ENCODE results near the gene LARP4B. TPM values are rescaled to one million over a fixed set of nuclear protein-coding genes. Genes with fewer than 3 reads are reported as not detected.

The LARP4B gene
- total RNA-seq, 1 donor from 2014 or later = 33.1 TPM

DNA sequence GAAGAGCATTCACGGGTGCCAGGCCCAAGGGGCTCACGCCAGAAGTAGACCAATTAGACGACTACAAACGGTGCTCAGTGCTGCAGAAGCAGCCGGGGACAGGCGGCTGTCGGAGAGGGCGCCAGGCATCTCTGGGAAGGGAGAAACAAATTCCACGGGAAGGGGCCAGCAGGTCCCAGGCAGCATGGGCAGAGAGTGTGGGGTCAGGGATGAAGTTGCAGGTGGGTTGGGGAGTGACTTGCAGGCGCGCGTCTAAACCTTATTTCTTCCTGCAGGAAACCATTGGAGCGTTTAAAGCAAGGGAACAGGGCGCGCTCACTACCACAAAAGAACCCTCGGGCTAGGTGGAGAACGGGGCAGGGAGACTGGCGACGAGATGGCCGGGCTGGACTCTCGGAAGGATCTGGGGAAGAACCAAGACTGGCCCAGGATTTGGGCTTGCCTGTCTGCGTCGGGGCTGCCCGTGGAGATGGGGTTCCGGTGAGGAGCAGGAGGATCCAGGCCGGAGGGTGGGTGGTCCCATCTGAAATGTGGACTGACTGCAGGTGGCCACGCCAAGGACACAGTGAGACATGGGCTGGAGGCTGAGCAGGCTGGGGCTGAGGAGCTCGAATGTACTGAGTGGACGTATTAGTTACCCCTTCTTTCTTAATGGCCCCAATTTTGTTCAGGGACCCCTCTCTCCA lies 125.7 kb downstream of the LARP4B start:
- Histone ChIP-seq H3K4me3 (no peak overlapping the region), H3K27ac (no peak overlapping the region), H3K4me1 (no peaks in the 10 kb centered on the region), H3K9ac (no peak overlapping the region), H3F3A (ENCODE audit: low read depth) (peaks cover 4% of the 10 kb centered on the region), H2AFZ (replicated peaks) (no peak overlapping the region), H3K36me3 (no peaks in the 10 kb centered on the region), H4K20me1 (ENCODE audit: low read depth) (peaks cover 4% of the 10 kb centered on the region), H3K9me3 (ENCODE audit: low read depth) (no peaks in the 10 kb centered on the region), H3K4me2 (no peak overlapping the region), H3K27me3 (no peaks in the 10 kb centered on the region), H3K79me2 (ENCODE audit: low read depth) (no peaks in the 10 kb centered on the region)
- no peak for TF ChIP-seq EZH2 (IDR thresholded peaks at IDR 0.05)
- no peak for TF ChIP-seq EZH2phosphoT487 (IDR thresholded peaks at IDR 0.05)
- TF ChIP-seq CTCF (IDR thresholded peaks at IDR 0.05) = no peak
- Mint-ChIP-seq H3K36me3 (peaks cover 11% of the 10 kb centered on the region), H3K4me3 (no peak overlapping the region), H3K9me3 (no peaks in the 10 kb centered on the region), H3K27ac (peak overlapping the region; percentile 63), H3K4me1 (no peaks in the 10 kb centered on the region), H3K27me3 (ENCODE audit: insufficient read depth, low read depth) (peaks cover 5% of the 10 kb centered on the region)
- DNase-seq (ENCODE audit: low spot score) = no peak

- no peak overlapping the region for H3K4me3 Mint-ChIP-seq
- H3K9me3 Mint-ChIP-seq = peaks cover 6% of the 10 kb centered on the region
- H3K4me1 Mint-ChIP-seq = no peaks in the 10 kb centered on the region
- Histone ChIP-seq H3K9ac (no peak overlapping the region), H3K4me3 (no peak overlapping the region), H3K79me2 (ENCODE audit: low read depth) (no peaks in the 10 kb centered on the region), H3K27me3 (no peaks in the 10 kb centered on the region), H3F3A (ENCODE audit: low read depth) (no peaks in the 10 kb centered on the region), H3K27ac (no peak overlapping the region), H2AFZ (replicated peaks) (no peak overlapping the region), H3K4me2 (no peak overlapping the region), H3K36me3 (no peaks in the 10 kb centered on the region), H4K20me1 (ENCODE audit: low read depth) (peaks cover under 1% of the 10 kb centered on the region), H3K4me1 (no peaks in the 10 kb centered on the region), H3K9me3 (ENCODE audit: low read depth) (no peaks in the 10 kb centered on the region)
- no peak overlapping the region for H3K27ac Mint-ChIP-seq
- peaks cover 5% of the 10 kb centered on the region for H3K27me3 Mint-ChIP-seq (ENCODE audit: insufficient read depth, low read depth)
- no peak for TF ChIP-seq EZH2phosphoT487 (IDR thresholded peaks at IDR 0.05)
- TF ChIP-seq EZH2 (IDR thresholded peaks at IDR 0.05) = no peak
- no peak for TF ChIP-seq CTCF (IDR thresholded peaks at IDR 0.05)
- DNase-seq (ENCODE audit: low spot score) = no peak
- H3K36me3 Mint-ChIP-seq = peaks cover 13% of the 10 kb centered on the region
Measured at GRCh38 chr10:804787-805619, 126.5 kb downstream of the LARP4B start.

GRCh38 chr10:804191-804781 lies 127.2 kb downstream of the LARP4B start:
- Histone ChIP-seq H3K9ac (no peak overlapping the region), H3K4me1 (no peaks in the 10 kb centered on the region), H3K4me3 (no peak overlapping the region), H3K9me3 (ENCODE audit: low read depth) (peaks cover 3% of the 10 kb centered on the region), H3K4me2 (no peak overlapping the region), H3F3A (ENCODE audit: low read depth) (no peaks in the 10 kb centered on the region), H3K79me2 (ENCODE audit: low read depth) (no peaks in the 10 kb centered on the region), H2AFZ (replicated peaks) (no peak overlapping the region), H4K20me1 (ENCODE audit: low read depth) (no peaks in the 10 kb centered on the region), H3K36me3 (no peaks in the 10 kb centered on the region), H3K27me3 (no peaks in the 10 kb centered on the region), H3K27ac (no peak overlapping the region)
- no peak for DNase-seq (ENCODE audit: low spot score)
- H3K4me3 Mint-ChIP-seq = no peak overlapping the region
- no peaks in the 10 kb centered on the region for H3K4me1 Mint-ChIP-seq
- H3K36me3 Mint-ChIP-seq = peaks cover 16% of the 10 kb centered on the region
- peaks cover 11% of the 10 kb centered on the region for H3K9me3 Mint-ChIP-seq
- TF ChIP-seq CTCF (IDR thresholded peaks at IDR 0.05) (no peak), EZH2phosphoT487 (IDR thresholded peaks at IDR 0.05) (no peak), EZH2 (IDR thresholded peaks at IDR 0.05) (no peak)
- H3K27ac Mint-ChIP-seq = no peak overlapping the region
- peaks cover 5% of the 10 kb centered on the region for H3K27me3 Mint-ChIP-seq (ENCODE audit: insufficient read depth, low read depth)

Data from neural progenitor cell (in vitro differentiated cells).